ENCODE data around the gene MSTO1.
"Not testable (repeated sequence)": the region's sequence is repeated elsewhere in the genome, so short reads cannot be mapped to it uniquely, and the experiment has no call there.

GRCh38 chr1:155575608-155576007, 34.4 kb upstream of the MSTO1 start:
- not testable (repeated sequence) for TF ChIP-seq CTCF (conservative IDR thresholded peaks at IDR 0.05 in 1 of 2, IDR thresholded peaks at IDR 0.05 in 1 of 2; ENCODE audit: low read depth in 1 of 2, low read length in 2 of 2); EZH2 (IDR thresholded peaks at IDR 0.05; ENCODE audit: low read length, missing control alignments)

Measured in fibroblast of lung (primary cell).